Endometrium (tissue), 2 donors: ENCODE measurements around the gene GNA12.

Experiments
- FAIRE-seq: peaks from 2 replicates; lab custom pipeline; 2012; peaks lifted over from hg19 to GRCh38; lab: Jason Lieb, UNC
- donor health status: control.
- donor health status: control.

Gene GNA12, protein sequence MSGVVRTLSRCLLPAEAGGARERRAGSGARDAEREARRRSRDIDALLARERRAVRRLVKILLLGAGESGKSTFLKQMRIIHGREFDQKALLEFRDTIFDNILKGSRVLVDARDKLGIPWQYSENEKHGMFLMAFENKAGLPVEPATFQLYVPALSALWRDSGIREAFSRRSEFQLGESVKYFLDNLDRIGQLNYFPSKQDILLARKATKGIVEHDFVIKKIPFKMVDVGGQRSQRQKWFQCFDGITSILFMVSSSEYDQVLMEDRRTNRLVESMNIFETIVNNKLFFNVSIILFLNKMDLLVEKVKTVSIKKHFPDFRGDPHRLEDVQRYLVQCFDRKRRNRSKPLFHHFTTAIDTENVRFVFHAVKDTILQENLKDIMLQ

DNA sequence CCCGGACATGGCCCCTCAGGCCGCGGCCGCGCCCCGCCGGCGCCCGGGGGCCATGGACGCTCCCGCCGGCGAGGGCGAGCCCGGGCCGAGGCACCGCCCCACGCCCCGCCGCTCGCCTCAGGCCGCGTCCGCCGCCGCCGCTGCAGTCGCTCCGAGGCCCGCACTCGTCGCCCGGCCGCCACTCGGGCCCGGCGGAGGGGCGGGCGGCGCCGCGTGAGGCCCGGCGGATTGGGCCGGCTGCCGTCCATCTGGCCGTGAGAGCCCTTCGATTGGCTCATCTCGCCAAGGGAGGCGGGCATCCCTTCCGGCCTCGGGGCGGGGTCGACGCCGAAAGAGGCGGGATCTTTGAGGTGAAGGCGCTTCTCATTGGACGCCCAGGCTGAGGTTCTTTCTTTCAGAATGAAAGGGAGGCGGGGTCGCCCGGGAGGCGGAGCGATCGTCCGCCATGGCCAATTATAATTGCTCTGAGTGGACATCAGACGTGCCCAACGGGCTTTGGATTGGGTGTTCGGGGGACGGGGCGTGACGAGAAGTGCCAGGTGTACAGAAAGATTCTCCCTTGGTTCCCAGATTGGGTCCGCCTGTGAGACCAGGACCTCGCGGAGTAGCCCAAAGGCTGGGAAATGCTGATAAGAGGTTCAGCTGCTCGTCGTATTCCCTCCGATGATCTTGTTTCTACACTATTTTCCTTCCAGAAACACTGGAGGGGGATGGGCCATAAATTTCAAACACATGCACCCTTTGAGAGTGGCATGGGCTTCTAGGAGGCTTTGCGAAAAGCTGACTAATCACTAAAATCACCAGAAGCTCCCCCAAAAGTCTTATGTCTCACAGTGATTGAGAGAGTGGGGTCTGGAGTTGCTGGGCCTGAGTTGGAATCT lies at the start of gene GNA12:
TSS of gene GNA12 (minus strand) at position 156 of the 881 bp plus-strand sequence. CDS start at position 9, 147 bp downstream.
- FAIRE-seq: peak; percentile 97

DNA sequence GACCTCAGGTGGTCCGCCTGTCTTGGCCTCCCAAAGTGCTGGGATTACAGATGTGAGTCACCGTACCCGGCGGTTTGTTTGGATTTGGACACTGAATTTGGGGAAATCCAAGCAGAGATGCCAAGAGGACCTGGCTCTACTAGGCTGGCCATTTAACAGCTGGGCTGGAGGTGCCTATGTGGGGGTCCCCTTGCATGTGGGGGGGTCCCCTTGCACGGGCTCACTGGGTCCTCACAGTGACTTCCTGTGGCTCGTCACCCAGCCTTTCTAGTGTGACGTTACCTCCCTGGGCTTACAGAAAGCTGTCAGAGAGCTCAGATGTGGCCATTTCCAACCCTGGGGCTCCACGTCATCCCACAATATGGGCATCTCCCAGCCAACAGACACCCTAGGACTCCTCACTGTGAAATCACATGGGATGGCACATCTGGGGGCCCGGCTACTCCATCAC lies 49.3 kb upstream of the GNA12 start:
- no peak for FAIRE-seq

DNA sequence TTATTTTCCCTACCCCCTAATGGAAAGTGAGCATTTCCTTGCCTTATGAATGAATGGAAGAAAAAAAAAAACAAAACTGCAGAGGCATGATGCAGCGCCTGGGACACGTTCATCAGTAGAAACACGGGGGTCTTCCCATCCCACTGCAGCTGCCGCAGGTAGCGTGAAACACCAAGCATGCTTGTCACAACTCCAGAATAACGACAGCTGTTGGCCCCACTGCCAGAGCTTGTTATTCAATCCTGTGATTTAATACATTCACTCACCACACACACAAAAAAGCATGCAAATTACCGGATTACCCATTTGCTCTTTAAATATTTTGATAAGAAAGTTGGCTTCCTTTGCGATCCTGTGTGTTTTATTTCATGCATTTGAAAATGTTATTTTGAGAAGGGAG lies 48.4 kb upstream of the GNA12 start:
- no peak for FAIRE-seq

DNA sequence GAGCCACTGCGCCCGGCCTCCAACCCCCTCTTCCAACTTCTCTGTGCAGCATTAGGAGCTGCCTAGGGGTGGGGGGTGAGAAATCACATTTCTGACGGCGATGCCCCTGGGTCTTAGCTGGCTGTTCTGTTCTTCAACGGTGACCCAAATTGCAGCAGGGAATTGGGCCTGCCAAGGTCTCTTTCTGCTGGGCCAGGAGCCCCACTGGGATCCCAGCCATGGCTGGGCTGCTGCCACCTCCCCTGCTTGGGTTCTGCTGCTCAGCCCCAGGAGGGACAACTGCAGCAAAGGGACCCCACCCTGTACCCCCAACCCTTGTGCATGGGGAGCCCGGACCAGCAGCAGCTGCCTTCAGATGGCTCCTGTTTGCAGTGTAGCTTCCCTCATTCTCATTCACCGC lies 43.7 kb upstream of the GNA12 start:
- FAIRE-seq: no peak

DNA sequence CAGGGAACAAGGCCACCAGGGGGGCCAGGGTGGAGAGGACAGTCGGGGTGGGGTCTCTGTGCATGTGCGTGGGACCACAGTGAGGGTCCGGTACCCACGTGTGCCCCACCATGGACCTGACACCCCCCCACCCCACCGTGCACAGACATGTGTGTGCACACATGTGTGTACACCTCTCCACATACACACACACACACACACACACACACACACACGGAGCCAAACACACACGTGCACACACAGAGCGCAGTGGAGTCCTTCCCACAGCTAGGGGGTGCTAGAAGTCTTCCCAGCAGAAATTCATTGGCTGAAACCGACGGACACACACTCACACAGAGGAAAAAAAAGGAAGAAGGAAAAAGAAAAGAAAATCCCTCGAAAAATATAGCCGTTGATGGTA lies 42.8 kb upstream of the GNA12 start:
- FAIRE-seq: peak; percentile 81

DNA sequence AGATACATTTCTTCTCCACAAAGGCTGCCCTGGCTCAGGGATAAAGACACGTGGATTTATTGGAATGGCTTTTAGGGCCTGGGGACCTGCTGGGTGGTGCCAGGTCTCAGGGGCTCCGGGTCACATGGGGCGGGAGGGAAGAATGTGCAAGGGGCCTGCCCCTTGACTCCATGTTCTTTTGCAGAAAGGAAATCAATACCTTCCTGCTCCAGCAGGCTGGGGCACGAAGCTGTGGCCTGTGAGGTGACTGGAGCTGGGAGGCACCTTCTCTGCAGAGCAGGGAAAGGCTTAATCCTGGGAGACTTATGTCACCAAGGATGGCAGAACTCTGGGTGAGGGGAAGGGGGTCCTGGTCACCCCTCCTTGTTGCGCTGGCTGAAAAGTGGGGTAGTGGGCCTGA lies 42.3 kb upstream of the GNA12 start:
- FAIRE-seq: no peak

DNA sequence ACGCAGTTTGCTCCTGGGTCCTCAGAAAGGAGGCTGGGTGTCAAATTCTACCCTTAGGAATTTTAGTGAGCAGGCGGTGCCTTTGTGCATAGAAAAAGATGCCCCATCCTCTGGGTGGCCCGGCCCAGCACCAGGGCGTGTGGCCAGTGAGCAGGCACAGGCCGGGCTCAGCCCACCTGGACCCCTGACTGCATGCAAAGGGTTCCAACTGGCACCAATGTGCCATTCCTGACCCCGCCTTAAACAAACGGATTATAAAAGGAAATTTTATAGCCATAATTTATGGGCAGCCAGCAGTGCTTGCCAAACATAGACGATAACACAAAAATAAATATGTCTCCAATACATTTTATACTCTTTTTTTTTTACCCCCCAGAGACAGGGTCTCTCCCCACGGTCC lies 40.1 kb upstream of the GNA12 start:
- FAIRE-seq: no peak

DNA sequence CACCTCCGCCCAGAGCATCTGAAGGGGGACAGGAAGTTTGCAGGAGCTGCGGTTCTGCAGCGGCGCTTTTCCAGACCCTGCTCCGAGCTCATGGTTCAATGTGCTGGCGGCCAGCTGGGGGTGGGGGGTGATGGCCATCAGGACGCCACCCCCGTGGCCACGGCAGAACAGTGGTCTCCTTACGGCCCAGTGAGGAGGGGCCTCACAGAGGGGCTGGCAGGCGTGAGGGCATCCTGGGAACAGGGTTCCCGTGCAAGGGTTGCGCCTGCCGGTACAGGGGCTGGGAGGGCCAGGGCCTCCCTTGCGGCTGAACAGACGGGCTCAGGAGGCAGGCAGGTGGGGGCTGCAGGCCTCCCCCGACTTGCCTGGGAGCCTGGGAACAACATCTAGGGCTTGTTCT lies 39.0 kb upstream of the GNA12 start:
- no peak for FAIRE-seq

DNA sequence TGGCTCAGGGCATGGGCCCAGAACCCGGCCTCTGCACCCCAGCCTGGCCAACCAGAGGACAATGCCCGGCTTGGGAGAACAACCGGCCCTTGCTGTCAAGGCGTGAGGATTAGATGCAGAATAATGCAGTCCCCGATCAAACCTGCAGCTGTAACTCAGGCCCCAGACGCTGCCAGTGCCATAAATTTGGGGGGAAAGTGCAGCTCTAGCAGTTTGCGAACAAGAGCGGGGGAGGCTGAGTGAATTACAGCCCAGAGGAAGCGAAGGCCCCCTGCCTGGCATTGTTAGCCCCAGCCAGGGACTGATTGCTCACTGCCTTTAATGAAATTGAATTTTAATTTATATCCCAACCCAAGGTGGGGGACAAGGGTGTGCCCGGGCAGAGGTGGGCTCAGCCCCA lies 38.0 kb upstream of the GNA12 start:
- no peak for FAIRE-seq

DNA sequence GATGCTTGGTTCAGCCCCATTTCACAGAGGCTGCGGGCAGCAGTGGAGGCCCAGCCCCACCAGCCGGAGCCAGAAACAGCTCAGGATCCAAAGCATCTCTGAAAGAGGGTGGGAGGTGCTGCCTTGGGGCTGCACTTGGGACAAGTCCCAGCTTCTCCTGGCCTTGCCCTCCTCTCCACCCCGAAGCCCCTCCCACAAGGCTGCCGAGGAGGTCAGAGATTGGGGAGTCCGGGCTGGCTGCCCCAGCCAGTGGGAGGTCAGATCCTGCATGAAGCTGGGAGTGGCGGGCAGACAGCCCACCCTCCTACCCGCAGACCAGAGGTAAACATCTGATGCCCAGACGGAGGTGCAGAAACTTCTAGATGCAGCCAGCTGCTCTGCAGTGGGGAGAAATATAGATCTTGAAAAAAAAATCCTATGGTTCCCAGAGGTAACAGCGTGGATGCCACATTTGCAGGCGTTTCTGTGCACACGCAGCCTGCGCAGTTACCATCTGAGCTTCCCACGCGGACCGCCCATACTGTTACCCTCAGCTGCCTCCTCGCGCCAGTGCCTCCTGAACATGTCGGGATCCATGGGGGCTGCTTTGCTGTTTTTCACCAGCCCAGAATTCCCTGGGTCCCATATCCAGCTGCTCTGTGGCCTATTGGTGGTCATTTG lies 36.9 kb upstream of the GNA12 start:
- FAIRE-seq: no peak

DNA sequence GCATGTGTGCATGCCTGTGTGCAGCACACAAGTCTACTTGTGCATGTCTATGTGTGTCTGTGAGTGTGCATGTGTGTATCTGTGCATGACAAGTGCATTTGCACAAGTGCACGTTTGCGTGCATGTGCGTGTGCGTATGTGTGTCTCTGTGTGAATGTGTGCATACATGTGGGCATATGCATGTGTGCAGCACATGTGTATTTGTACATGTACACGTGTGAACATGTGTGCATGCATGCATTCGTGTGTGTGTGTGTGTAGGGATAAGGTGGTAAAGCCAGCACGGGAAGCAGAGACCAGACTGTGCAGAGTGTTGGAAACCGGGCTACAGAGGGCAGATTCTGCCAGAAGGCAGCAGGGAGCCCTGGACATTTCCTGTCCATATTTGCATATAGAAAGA lies 35.9 kb upstream of the GNA12 start:
- no peak for FAIRE-seq

DNA sequence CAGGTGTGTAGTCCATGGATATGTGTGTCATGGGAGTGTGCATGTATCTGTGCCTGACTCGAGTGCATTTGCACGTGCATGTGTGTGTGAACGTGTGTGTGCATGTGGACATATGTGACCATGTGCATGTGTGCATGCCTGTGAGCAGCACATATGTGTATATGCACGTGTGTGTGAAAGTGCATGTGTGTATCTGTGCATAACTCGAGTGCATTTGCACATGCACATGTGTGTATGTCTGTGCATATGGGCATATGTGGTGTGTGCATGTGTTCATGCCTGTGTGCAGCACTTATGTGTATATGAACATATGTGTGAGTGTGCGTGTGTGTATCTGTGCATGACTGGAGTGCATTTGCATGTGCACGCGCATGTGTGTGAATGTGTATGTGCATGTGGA lies 35.2 kb upstream of the GNA12 start:
- no peak for FAIRE-seq

DNA sequence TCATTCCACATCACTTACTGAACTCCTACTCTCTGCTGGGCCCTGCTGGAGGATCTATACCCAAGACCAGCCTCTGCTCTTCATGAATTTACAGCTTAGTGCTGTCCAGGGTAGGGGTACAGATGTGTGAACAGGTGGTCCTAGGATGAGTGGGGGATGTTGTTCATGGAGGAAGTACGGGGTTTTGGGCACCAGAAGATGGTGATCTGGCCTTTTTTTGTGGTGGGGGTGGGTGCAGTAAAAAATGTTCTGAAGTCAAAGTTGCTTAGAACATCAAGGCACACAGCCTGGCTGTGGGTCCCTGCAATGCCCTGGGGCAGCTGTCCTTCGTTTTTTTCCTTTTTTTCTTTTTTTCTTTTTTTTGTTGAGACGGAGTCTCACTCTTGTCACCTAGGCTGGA lies 34.2 kb upstream of the GNA12 start:
- FAIRE-seq: no peak

DNA sequence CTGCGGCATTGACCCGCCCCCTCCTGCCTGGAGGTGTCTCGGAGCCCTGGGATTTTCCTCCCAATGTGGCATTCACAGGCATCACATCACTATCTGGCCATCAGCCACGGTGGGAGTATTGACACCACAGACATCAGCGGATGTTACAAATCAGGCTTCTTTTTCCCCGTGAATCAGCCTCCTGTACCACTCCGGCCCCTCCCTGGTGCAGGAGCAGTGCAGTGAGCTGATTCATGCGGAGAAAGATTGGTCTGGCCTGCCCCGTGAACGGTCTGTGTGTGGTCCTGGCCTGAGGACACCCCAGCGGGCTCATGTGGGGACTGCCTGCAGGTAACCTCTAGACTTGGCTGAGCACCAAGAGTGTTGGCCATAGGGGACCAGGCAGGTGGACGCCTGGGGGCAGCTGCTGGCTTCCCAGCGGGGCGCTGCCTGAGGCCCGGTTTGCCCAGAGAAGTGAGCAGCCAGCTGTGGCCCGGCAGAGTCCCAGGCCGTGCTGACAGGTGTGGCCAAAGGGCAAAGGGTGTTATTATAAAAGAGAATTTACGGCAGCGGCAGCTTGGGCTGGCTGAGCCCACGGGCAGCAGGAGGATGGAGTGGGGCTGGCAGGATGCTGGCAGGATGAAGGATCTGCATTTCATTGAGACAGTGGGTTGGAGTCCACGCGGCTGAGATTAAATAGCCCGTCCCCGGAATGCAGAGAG lies 32.1 kb upstream of the GNA12 start:
- no peak for FAIRE-seq

DNA sequence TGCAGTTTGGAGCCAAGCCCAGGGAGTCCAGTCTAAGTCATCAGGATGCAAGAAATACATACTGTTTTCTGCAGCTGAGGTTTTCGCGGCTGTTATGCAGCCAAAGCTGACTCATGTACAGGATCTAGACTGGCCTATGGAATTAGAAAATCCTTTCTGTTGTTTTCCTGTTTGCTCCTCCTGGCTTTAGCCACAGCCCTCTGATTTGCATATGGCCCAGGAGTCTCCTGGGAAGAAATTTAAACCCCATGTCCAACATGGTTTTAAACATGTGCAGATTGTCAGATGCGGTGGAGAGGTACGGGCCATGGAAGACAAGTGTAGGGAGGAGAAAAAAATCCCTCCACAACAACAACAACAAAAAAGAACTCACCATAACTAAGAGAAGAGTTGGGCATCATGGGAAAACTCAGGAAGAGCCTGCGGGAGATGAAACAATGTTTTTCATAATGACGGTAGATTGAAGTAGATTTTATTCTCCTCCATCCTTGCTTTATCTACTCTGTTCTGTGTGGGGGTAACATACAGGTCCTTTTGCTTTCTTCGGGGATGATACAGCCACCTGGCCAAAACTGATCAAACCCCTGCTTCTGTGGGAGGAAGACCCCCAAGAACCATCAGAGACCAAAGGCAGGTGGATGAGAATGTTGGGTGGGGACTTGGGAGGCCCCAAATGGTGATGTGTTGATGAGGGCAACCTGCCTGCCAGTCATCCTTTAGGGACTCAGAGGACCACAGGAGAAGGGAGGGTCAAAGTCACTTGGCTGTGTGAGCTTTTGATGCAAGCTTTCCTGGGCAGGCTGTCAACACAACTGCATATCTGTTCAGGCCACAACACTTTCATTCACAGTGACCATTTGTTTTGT lies 29.8 kb upstream of the GNA12 start:
- no peak for FAIRE-seq

DNA sequence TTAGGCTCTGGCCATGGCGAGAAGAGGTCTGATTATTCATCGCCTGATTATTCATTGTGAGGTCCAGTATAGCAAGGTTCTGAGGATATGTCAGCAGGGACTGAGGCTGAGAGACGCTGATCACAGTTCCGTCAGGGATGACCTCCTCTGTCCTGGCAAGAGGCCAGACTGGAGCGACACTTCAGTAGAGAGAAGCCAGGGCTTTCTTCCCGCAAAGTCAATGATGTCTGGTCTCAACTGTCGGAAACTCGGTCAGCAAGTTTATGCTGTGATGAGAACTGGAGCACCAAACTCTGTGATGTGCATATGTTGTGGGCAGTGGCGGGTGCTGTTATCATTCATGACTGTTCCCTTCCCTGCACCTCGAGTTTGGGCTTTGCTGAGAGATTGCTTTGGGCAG lies 29.0 kb upstream of the GNA12 start:
- no peak for FAIRE-seq

DNA sequence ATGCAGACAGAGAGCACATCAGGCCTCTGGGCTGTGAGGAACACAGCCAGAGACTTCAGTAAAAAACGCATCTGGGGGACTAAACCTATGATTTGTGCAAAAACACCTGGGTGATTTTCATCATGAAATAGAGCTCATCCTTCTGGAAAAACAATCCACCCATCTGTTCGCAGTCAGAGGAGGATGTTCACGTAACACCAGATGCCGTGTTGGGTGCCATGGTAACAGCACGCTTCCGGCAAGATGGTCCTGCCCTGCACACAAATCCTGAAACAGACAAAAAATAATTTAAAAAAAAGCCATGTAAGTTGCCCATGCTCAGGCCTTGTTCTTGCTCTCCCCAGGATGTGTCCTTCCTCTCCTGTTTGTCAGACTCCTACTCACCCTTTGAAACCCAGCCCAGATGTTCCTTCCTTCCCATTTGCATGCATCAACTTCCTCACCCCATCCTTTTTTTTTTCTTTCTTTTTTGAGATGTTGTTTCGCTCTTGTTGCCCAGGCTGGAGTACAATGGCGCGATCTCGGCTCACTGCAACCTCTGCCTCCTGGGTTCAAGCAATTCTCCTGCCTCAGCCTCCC lies 28.3 kb upstream of the GNA12 start:
- no peak for FAIRE-seq

DNA sequence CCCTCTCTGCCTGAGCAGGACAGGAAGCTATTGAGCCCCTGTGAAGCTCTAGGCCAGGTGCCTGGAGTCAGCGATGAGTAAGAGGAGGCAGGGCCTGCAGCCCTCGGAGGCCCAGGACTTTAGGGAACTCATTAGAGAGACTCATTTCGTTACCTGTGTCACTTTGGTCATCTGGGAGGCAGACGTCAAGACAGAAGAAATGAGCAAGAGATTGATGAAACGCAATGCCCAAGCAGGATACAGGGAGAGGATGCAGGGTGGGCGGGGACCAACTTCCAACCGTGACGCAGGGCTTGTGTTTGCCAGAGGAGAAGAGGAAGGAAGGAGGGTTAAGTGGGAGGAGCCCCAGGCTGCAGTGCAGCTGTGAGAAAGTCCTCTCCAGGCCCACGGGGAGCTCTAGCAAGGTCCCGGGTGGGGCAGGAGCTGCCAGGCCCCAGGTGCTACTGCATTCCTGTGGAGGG lies 26.4 kb upstream of the GNA12 start:
- FAIRE-seq: no peak

DNA sequence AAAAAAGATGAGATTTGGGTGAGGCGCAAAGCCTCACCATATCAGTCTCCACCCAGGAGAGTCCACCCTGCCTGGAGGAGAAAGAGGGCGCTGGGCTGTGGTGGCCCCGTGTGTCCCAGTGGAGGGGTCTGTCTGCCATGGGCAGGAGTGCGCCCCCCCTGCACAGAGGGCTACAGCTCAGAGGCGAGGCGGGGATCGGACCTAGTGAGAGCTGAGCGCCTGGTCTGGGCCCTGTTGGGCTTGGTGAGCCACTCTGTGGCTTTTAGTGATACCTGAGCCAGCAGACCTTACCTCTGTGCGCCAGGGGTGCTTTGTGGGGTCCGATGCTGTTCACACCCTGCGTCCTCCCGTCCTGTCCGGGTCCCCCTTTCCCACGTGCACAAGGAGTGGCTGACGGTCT lies 25.9 kb upstream of the GNA12 start:
- FAIRE-seq: no peak

DNA sequence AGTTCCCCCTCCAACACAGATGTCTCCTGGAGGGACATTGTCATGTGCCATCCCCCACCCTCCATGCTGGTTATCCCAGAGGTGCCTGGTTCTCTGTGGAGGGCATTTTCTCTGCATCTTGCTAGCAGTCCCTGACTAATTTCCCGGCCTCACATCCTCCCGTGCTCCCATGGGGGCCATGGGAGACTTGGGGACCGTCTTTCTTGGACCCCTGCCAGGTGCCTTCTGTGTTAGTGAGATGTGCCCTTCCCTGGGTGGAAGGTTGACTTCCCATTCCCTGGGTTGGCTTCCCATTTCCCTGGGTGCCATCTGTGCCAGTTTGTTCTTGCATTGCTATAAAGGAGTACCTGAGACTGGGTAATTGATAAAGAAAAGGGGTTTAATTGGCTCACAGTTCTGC lies 22.5 kb upstream of the GNA12 start:
- FAIRE-seq: no peak
